Transverse colon (tissue), 3 donors: ENCODE measurements around the gene CFAP69.

Experiments used
- CTCF ChIP-seq, 5 experiments: fragments of 200-600 bp in 3 of 5; fragments of 450-650 bp in 2 of 5; sonication (generic) in 3 of 5; IDR thresholded peaks; 1 replicate in 2 of 5; 2 replicates in 3 of 5; pipeline ENCODE4 v1.5.1; 2016 to 2017; ENCODE audit warnings: antibody characterized with exemption in 5 of 5, inconsistent platforms in 3 of 5, mild to moderate bottlenecking in 2 of 5, moderate library complexity in 1 of 5
- EP300 ChIP-seq: sonication (generic); formaldehyde crosslinking; IDR thresholded peaks from one replicate; pipeline ENCODE4 v1.6.1; 2017; ENCODE audit warnings: antibody characterized with exemption, low read depth

- peak; percentile 69 to 93 (median 75) for TF ChIP-seq CTCF (IDR thresholded peaks at IDR 0.05)
- no peak for TF ChIP-seq EP300
Observed at GRCh38 chr7:90211391-90212148, 33.4 kb upstream of the CFAP69 start, which contains the start of gene STEAP2.
